HepG2 (cell line): ENCODE data around the gene DPEP2NB. TPM values are rescaled to one million over a fixed set of nuclear protein-coding genes. Genes with fewer than 3 reads are reported as not detected.

Source experiments
- CENPT ChIP-seq: sonication (generic); formaldehyde crosslinking; IDR thresholded peaks from 2 replicates; pipeline ENCODE4 v1.8.0; 2022; ENCODE audit warnings: low read depth, mild to moderate bottlenecking, moderate library complexity, missing genetic modification reagents
- CHCHD3 ChIP-seq: sonication (generic); formaldehyde crosslinking; IDR thresholded peaks from 2 replicates; pipeline ENCODE4 v1.8.0; 2022; ENCODE audit warnings: mild to moderate bottlenecking, missing genetic modification reagents, moderate library complexity
- HMG20A ChIP-seq: IDR thresholded peaks from 2 replicates; pipeline ENCODE4 v1.6.1; 2016; ENCODE audit warnings: borderline replicate concordance
- HNRNPK ChIP-seq: fragments of 200-400 bp; formaldehyde crosslinking; IDR thresholded peaks from 2 replicates; pipeline ENCODE4 v1.6.1; 2018; ENCODE audit warnings: low read length, low read depth, moderate library complexity, mild to moderate bottlenecking; ENCODE audit not compliant: poor library complexity, severe bottlenecking
- KDM4B ChIP-seq: sonication (generic); formaldehyde crosslinking; IDR thresholded peaks from 2 replicates; pipeline ENCODE4 v1.4.0; 2020; ENCODE audit warnings: missing genetic modification reagents
- MAX ChIP-seq: IDR thresholded peaks from 2 replicates; pipeline ENCODE4 v1.6.1; 2012; ENCODE audit warnings: inconsistent platforms
- MEF2D ChIP-seq: sonication (generic); formaldehyde crosslinking; IDR thresholded peaks from 2 replicates; pipeline ENCODE4 v1.5.1; 2020; ENCODE audit warnings: mild to moderate bottlenecking, missing genetic modification reagents
- ONECUT2 ChIP-seq: sonication (generic); formaldehyde crosslinking; IDR thresholded peaks from 2 replicates; pipeline ENCODE4 v1.4.0; 2020; ENCODE audit warnings: missing genetic modification reagents
- PAXIP1 ChIP-seq: sonication (generic); formaldehyde crosslinking; conservative IDR thresholded peaks from 2 replicates; pipeline ENCODE4 v1.4.0; 2020; ENCODE audit warnings: mild to moderate bottlenecking, missing genetic modification reagents, moderate library complexity
- POGZ ChIP-seq: sonication (generic); formaldehyde crosslinking; IDR thresholded peaks from 2 replicates; pipeline ENCODE4 v1.4.0; 2020; ENCODE audit warnings: mild to moderate bottlenecking, missing genetic modification reagents
- PRMT3 ChIP-seq: sonication (generic); formaldehyde crosslinking; IDR thresholded peaks from 2 replicates; pipeline ENCODE4 v1.8.1; 2022; ENCODE audit warnings: low read depth, mild to moderate bottlenecking, moderate library complexity, missing genetic modification reagents, borderline replicate concordance
- RARA ChIP-seq: IDR thresholded peaks from 2 replicates; pipeline ENCODE4 v1.6.1; 2016; ENCODE audit warnings: missing genetic modification reagents, missing compliant biosample characterization
- RBFOX2 ChIP-seq: fragments of 200-400 bp; formaldehyde crosslinking; IDR thresholded peaks from 2 replicates; pipeline ENCODE4 v1.6.1; 2017; ENCODE audit warnings: low read depth, mild to moderate bottlenecking, low read length
- RFXANK ChIP-seq: IDR thresholded peaks from 2 replicates; pipeline ENCODE4 v1.6.1; 2016
- SATB2 ChIP-seq: sonication (generic); formaldehyde crosslinking; IDR thresholded peaks from 2 replicates; pipeline ENCODE4 v1.5.0; 2020; ENCODE audit warnings: missing genetic modification reagents
- SIN3B ChIP-seq: fragments of 150-350 bp; IDR thresholded peaks from 2 replicates; pipeline ENCODE4 v1.6.1; 2014; ENCODE audit warnings: low read length
- SIX4 ChIP-seq: sonication (generic); formaldehyde crosslinking; IDR thresholded peaks from 2 replicates; pipeline ENCODE4 v1.4.0; 2020; ENCODE audit warnings: missing genetic modification reagents
- SMAD9 ChIP-seq: sonication (generic); formaldehyde crosslinking; IDR thresholded peaks from 2 replicates; pipeline ENCODE4 v1.5.1; 2020; ENCODE audit warnings: mild to moderate bottlenecking, missing genetic modification reagents
- SNAI1 ChIP-seq: sonication (generic); formaldehyde crosslinking; IDR thresholded peaks from 2 replicates; pipeline ENCODE4 v1.5.0; 2020; ENCODE audit warnings: mild to moderate bottlenecking, missing genetic modification reagents, borderline replicate concordance
- SSRP1 ChIP-seq: IDR thresholded peaks from 2 replicates; pipeline ENCODE4 v1.6.1; 2016; ENCODE audit warnings: control low read depth
- TBL1XR1 ChIP-seq: fragments of 150-350 bp; IDR thresholded peaks from 2 replicates; pipeline ENCODE4 v1.6.1; 2014; ENCODE audit warnings: borderline replicate concordance, low read length; ENCODE audit not compliant: partially characterized antibody
- TCF7L2 ChIP-seq: IDR thresholded peaks from 2 replicates; pipeline ENCODE4 v1.6.1; 2011; ENCODE audit warnings: mild to moderate bottlenecking, low read depth, low read length, moderate library complexity
- TFDP1 ChIP-seq: IDR thresholded peaks from 2 replicates; pipeline ENCODE4 v1.6.1; 2016; ENCODE audit warnings: missing compliant biosample characterization, missing genetic modification reagents, borderline replicate concordance
- TGIF2 ChIP-seq: IDR thresholded peaks from 2 replicates; pipeline ENCODE4 v1.6.1; 2016; ENCODE audit warnings: control low read depth, missing compliant biosample characterization
- ZKSCAN8 ChIP-seq: IDR thresholded peaks from 2 replicates; pipeline ENCODE4 v1.6.1; 2016; ENCODE audit warnings: borderline replicate concordance, missing genetic modification reagents, missing compliant biosample characterization
- ZNF274 ChIP-seq: sonication (generic); formaldehyde crosslinking; IDR thresholded peaks from 2 replicates; pipeline ENCODE4 v1.5.1; 2020; ENCODE audit warnings: mild to moderate bottlenecking, missing genetic modification reagents
- ZNF557 ChIP-seq: sonication (generic); formaldehyde crosslinking; IDR thresholded peaks from 2 replicates; pipeline ENCODE4 v1.4.0; 2020; ENCODE audit warnings: missing genetic modification reagents
- ZNF572 ChIP-seq: sonication (generic); formaldehyde crosslinking; IDR thresholded peaks from 2 replicates; pipeline ENCODE4 v1.5.1; 2020; ENCODE audit warnings: mild to moderate bottlenecking, missing genetic modification reagents
- polyA plus RNA-seq, 8 experiments: library from polyadenylated mRNA; depleted of rRNA in 3 of 8; stranded (reverse) in 7 of 8; unstranded in 1 of 8; fragments of >200 nt; fragmentation: Illumina TruSeq in 4 of 8; extraction: Trizol in 4 of 8; gene quantifications; 2 replicates each; pipeline versions ENCODE4 v1.2.1 to v1.2.3, GENCODE V29; 2011 to 2016; ENCODE audit warnings: low read depth in 4 of 8, missing spikeins in 1 of 8, mixed read lengths in 1 of 8; ENCODE audit not compliant: insufficient read depth in 1 of 8
- total RNA-seq, 5 experiments: library from RNA; depleted of rRNA; stranded (reverse); fragments of >200 nt; fragmentation: Illumina TruSeq; extraction: Trizol; gene quantifications; 2 replicates each; pipeline ENCODE4 v1.2.3, GENCODE V29; 2016; ENCODE audit warnings: low read depth in 1 of 5

The DPEP2NB gene
- total and polyA plus RNA-seq, 2 of the 13 experiments (the other 11 are each of a cell fraction or from before 2014, with no cell fraction given) = not detected

- TF ChIP-seq TFDP1 = peak; percentile 86
- no peak for TF ChIP-seq SIN3B
- peak; percentile 61; the same call in 1 of the 2 replicates for TF ChIP-seq RFXANK (CRISPR knock-in tag)
- TF ChIP-seq SIX4 (CRISPR knock-in tag) = 0 out of 2 replicates have a peak, but pooled peaks have one; percentile 20
- no peak for TF ChIP-seq TBL1XR1
- TF ChIP-seq SNAI1 (CRISPR knock-in tag) = peak; percentile 64; the same call in 1 of the 2 replicates
- no peak for TF ChIP-seq TCF7L2
- peak; percentile 41; the same call in 1 of the 2 replicates for TF ChIP-seq HMG20A (CRISPR knock-in tag)
- no peak for TF ChIP-seq RARA
- TF ChIP-seq RBFOX2 = peak; percentile 77
- 0 out of 2 replicates have a peak, but pooled peaks have one; percentile 68 for TF ChIP-seq CHCHD3
- peak; percentile 87 for TF ChIP-seq MAX
- TF ChIP-seq MEF2D (CRISPR knock-in tag) = peak; percentile 68; the same call in 1 of the 2 replicates
- TF ChIP-seq KDM4B (CRISPR knock-in tag) = 0 out of 2 replicates have a peak, but pooled peaks have one; percentile 23
- no peak for TF ChIP-seq SMAD9 (CRISPR knock-in tag)
- TF ChIP-seq ZKSCAN8 (CRISPR knock-in tag) = peak; percentile 66; the same call in 1 of the 2 replicates
- TF ChIP-seq CENPT (CRISPR knock-in tag) = no peak
- TF ChIP-seq TGIF2 (CRISPR knock-in tag) = peak; percentile 24; the same call in 1 of the 2 replicates
- TF ChIP-seq PAXIP1 (CRISPR knock-in tag) = no peak; the same call in 1 of the 2 replicates
- TF ChIP-seq ONECUT2 (CRISPR knock-in tag) = no peak
- TF ChIP-seq SSRP1 (CRISPR knock-in tag) = no peak
- TF ChIP-seq POGZ = no peak
- 0 out of 2 replicates have a peak, but pooled peaks have one; percentile 50 for TF ChIP-seq SATB2
- TF ChIP-seq ZNF572 (CRISPR knock-in tag) = peak; percentile 69; the same call in 1 of the 2 replicates
- peak; percentile 90 for TF ChIP-seq HNRNPK
- TF ChIP-seq ZNF274 = peak; percentile 89; the same call in 1 of the 2 replicates
- TF ChIP-seq PRMT3 = 0 out of 2 replicates have a peak, but pooled peaks have one; percentile 15
- no peak for TF ChIP-seq ZNF557 (CRISPR knock-in tag)
These were observed 22.3 kb downstream of the DPEP2NB start (continued) for GRCh38 chr16:67993207-67994039.
